Measurements from ENCODE around the gene SBNO2. TPM values are rescaled to one million over a fixed set of nuclear protein-coding genes. Genes with fewer than 3 reads are reported as not detected.
A peak's percentile ranks its signal among the peaks of the same experiment; 100 is the strongest.

Gene SBNO2
- total RNA-seq, 1 experiment from 2014 or later: 46.3 TPM

DNA sequence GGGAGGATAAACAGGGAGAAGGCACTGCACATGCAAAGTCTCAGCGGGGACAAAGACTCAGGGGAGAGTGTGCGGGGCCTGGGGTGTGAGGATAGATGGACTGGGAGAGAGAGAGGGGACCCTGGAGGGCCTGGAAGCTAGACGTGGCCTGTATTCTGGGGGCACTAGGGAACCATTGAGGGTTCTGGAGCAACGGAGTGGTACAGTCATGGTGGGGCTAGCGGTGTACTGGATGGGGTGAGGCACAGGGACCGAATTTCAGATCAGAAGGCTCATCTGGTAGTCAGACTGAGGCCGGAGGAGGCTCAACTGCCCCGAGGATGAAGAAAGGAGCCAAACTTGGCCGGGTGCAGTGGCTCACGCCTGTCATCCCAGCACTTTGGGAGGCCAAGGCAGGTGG is 8.0 kb upstream of the SBNO2 start:
- Histone ChIP-seq H4K8ac (replicated peaks; ENCODE audit: insufficient read length, low read depth, low read length) (no peak overlapping the region), H4K20me1 (ENCODE audit: control insufficient read depth, insufficient read depth, insufficient read length) (no peaks in the 10 kb centered on the region), H2BK120ac (ENCODE audit: low read depth, low read length, poor library complexity, severe bottlenecking) (no peak overlapping the region), H2AK5ac (ENCODE audit: insufficient read length, low read length) (no peak overlapping the region), H3K27me3 (ENCODE audit: insufficient read depth, low read length) (no peaks in the 10 kb centered on the region), H3K79me1 (ENCODE audit: insufficient read depth, low read depth, low read length, poor library complexity, severe bottlenecking) (no peaks in the 10 kb centered on the region), H3T11ph (ENCODE audit: low read length) (no peak overlapping the region), H3K23ac (ENCODE audit: insufficient read length, low read depth, low read length) (no peak overlapping the region), H2BK15ac (ENCODE audit: low read depth, low read length) (no peak overlapping the region), H3K18ac (ENCODE audit: insufficient read length, low read depth, low read length) (no peak overlapping the region), H2BK5ac (ENCODE audit: insufficient read length, low read length) (no peak overlapping the region), H3K4me2 (ENCODE audit: insufficient read depth, insufficient read length, low read length) (no peak overlapping the region), H4K5ac (ENCODE audit: insufficient read length, low read depth, low read length) (no peak overlapping the region), H3K9ac (ENCODE audit: extremely low read depth, insufficient read length, low read length) (no peak overlapping the region), H3K27ac (ENCODE audit: insufficient read length, low read depth, low read length) (no peak overlapping the region), H2AFZ (ENCODE audit: low read length) (no peak overlapping the region), H3K4ac (ENCODE audit: low read depth, low read length) (no peak overlapping the region), H3K14ac (ENCODE audit: insufficient read depth, low read length) (no peak overlapping the region), H3K79me2 (ENCODE audit: insufficient read depth, low read length) (no peaks in the 10 kb centered on the region), H3K9me3 (ENCODE audit: control insufficient read depth, low read depth, low read length) (no peaks in the 10 kb centered on the region), H4K91ac (ENCODE audit: insufficient read length, low read depth, low read length) (no peak overlapping the region), H3K23me2 (ENCODE audit: insufficient read length, low read depth, low read length, poor library complexity, severe bottlenecking) (no peaks in the 10 kb centered on the region), H3K56ac (ENCODE audit: insufficient read length, low read depth, low read length) (no peak overlapping the region), H2BK20ac (ENCODE audit: low read depth, low read length, poor library complexity, severe bottlenecking) (no peak overlapping the region), H2BK12ac (ENCODE audit: insufficient read length, low read depth, low read length) (no peak overlapping the region), H3K4me1 (ENCODE audit: insufficient read depth, low read length) (no peaks in the 10 kb centered on the region)
- H3K27ac Mint-ChIP-seq: peak overlapping the region; percentile 62 to 79 (median 71); a peak in 3 of 7 replicates
- no peaks in the 10 kb centered on the region for H3K9me3 Mint-ChIP-seq
- peaks cover 12 to 14% of the 10 kb centered on the region in 2 experiments for H3K4me1 Mint-ChIP-seq
- WGBS (ENCODE audit: extremely low coverage, insufficient read length, low lambda C conversion rate): no CpG with 5 or more reads among the region's 10 CpGs
- no peaks in the 10 kb centered on the region; the same call in none of the 2 replicates for H3K27me3 Mint-ChIP-seq (ENCODE audit: low read depth)
- TF ChIP-seq, protein P1, sequence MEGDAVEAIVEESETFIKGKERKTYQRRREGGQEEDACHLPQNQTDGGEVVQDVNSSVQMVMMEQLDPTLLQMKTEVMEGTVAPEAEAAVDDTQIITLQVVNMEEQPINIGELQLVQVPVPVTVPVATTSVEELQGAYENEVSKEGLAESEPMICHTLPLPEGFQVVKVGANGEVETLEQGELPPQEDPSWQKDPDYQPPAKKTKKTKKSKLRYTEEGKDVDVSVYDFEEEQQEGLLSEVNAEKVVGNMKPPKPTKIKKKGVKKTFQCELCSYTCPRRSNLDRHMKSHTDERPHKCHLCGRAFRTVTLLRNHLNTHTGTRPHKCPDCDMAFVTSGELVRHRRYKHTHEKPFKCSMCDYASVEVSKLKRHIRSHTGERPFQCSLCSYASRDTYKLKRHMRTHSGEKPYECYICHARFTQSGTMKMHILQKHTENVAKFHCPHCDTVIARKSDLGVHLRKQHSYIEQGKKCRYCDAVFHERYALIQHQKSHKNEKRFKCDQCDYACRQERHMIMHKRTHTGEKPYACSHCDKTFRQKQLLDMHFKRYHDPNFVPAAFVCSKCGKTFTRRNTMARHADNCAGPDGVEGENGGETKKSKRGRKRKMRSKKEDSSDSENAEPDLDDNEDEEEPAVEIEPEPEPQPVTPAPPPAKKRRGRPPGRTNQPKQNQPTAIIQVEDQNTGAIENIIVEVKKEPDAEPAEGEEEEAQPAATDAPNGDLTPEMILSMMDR (conservative IDR thresholded peaks at IDR 0.05): no peak
- no peak for DNase-seq
- H3K36me3 Mint-ChIP-seq (ENCODE audit: insufficient read depth in 1 of 3, low read depth in 3 of 3): no peaks in the 10 kb centered on the region; a peak in 1 of 7 replicates
- no peak overlapping the region; a peak in 1 of 5 replicates for H3K4me3 Mint-ChIP-seq
